ENCODE measurements around the gene VASN. TPM values are rescaled to one million over a fixed set of nuclear protein-coding genes. Genes with fewer than 3 reads are reported as not detected.

The VASN gene
- total RNA-seq (ENCODE audit: unreplicated experiment) = 0.67 TPM
- long read RNA-seq = 0 reads

DNA sequence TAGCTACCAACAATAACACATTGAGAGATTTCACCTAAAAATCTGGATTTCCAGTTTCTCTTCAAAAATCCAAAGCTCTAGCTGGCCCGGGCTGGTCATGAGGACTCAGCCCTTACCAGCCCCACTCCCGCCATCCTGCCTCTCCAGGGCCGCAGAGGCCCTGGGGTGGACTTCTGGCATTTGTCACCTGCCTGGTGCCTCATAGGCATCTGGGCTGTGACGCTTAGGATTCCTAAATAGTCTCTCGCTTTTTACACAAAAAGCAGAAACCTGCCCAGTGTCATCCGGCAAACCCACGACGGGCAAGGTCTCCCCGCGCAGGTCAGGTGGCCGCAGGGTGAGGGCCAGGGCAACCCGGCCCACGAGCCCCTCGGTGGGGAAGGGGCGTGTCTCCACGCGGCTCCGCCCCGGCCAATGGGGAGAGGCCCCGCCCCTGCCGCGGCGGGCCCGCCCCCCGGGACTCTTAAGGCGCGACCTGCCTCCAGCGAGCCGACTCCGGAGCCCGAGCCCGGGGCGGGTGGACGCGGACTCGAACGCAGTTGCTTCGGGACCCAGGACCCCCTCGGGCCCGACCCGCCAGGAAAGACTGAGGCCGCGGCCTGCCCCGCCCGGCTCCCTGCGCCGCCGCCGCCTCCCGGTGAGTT, at the start of gene VASN:
VASN (plus strand) TSS at position 492 of the 644 bp plus-strand sequence. CDS start 9,030 bp downstream, outside the sequence.
- peak; percentile 84 for DNase-seq (ENCODE audit: low spot score)
- Mint-ChIP-seq H3K27ac (ENCODE audit: unreplicated experiment) (no peak within 1 kb of the TSS), H3K4me3 (ENCODE audit: unreplicated experiment) (peak within 1 kb of the TSS; percentile 79), H3K4me1 (ENCODE audit: unreplicated experiment) (peaks cover 8% of the 10 kb centered on the region), H3K27me3 (ENCODE audit: unreplicated experiment) (peaks cover 3% of the 10 kb centered on the region), H3K36me3 (ENCODE audit: low read depth, unreplicated experiment) (no peaks in the 10 kb centered on the region), H3K9me3 (ENCODE audit: unreplicated experiment) (no peaks in the 10 kb centered on the region)
- TF ChIP-seq, protein P1, sequence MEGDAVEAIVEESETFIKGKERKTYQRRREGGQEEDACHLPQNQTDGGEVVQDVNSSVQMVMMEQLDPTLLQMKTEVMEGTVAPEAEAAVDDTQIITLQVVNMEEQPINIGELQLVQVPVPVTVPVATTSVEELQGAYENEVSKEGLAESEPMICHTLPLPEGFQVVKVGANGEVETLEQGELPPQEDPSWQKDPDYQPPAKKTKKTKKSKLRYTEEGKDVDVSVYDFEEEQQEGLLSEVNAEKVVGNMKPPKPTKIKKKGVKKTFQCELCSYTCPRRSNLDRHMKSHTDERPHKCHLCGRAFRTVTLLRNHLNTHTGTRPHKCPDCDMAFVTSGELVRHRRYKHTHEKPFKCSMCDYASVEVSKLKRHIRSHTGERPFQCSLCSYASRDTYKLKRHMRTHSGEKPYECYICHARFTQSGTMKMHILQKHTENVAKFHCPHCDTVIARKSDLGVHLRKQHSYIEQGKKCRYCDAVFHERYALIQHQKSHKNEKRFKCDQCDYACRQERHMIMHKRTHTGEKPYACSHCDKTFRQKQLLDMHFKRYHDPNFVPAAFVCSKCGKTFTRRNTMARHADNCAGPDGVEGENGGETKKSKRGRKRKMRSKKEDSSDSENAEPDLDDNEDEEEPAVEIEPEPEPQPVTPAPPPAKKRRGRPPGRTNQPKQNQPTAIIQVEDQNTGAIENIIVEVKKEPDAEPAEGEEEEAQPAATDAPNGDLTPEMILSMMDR (IDR thresholded peaks at IDR 0.05; ENCODE audit: unreplicated experiment) = no peak

DNA sequence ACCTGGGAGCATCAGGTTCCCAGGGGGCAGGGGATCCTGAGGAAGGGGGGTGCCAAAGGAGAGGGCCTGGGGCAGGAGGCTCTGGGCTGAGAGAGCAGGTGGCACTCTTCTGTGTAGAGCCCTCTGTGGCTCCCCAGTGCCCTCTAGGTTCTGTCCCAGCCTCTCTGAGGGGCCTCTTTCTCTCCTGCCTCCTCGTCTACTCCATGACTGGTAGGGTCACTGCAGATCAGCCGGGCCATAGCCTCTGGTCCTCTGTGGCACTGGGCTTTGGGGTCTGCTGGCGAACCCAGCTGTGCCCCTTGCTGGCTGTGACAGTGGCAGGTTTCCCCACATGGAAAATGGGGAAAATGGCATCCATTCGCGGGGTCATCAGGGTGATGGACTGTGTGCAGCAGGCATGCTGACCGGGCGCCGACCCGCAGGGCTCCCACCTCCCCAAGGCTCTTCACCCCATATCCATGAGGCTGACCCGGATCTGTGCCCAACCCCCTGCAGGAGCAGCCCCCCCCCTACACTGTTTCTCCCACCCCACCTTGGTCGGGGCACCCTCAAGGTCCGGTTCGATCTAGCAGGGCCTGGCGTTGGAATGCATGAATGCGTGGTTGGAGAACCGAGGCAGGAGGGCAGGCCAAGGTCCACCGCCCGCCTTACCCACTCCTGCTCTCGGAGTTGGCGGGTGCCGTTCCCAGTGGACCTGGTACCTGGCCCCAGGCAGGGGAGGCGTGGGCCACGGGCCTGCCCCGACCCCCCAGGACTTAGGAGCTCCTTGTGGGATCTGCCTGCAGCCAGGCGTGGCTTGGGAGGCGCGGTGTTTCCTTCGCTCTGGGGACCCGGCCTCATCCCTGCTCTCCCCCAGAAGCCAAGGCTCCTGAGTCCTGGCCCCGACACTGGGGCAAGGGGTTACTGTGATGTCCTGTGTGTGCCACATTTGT, 49.3 kb upstream of the VASN start:
- TF ChIP-seq, protein P1 (IDR thresholded peaks at IDR 0.05; ENCODE audit: unreplicated experiment) = no peak
- H3K27me3 Mint-ChIP-seq (ENCODE audit: unreplicated experiment) = peaks cover 5% of the 10 kb centered on the region
- H3K36me3 Mint-ChIP-seq (ENCODE audit: low read depth, unreplicated experiment) = no peaks in the 10 kb centered on the region
- H3K27ac Mint-ChIP-seq (ENCODE audit: unreplicated experiment) = no peak overlapping the region
- no peaks in the 10 kb centered on the region for H3K9me3 Mint-ChIP-seq (ENCODE audit: unreplicated experiment)
- DNase-seq (ENCODE audit: low spot score) = no peak
- no peaks in the 10 kb centered on the region for H3K4me1 Mint-ChIP-seq (ENCODE audit: unreplicated experiment)
- no peak overlapping the region for H3K4me3 Mint-ChIP-seq (ENCODE audit: unreplicated experiment)

DNA sequence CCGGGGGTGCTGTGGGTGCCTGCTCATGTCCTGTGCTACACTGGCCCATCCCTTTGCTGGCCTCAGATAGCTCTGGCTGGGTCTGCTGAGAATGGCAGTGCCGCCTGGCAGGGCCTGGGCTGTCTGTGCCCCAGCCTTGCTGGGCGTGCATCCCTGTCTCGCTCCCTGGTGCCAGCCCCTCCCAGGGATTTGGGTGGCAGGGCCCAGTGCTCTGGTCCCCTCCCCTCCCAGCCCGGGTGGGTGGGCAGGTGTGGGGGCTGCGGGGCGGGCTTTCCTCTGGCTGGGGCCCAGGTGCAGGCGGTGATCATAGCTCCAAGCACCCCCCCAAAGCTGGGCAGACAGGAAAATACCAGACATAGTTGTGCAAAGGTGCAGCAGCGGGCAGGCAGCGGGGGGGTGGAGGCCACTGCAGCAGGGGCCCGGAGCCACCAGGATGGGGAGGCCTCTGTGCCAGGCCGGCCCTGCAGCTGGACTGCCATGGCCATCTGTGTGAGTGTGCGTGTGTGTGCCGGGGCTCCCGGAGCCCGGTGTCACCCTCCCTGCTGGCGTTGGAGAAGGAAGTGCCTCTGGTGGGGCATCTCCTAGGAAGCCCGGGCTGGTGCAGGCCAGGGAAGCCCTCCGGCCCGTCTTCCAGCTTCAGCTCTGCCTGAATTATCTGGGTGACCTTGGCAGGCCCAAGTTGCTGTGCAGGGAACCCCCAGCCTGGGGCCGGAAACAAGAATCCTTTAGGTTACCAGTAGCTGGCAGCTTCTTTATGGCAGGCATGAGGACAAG, 48.4 kb upstream of the VASN start:
- DNase-seq (ENCODE audit: low spot score) = peak; percentile 3
- TF ChIP-seq, protein P1 (IDR thresholded peaks at IDR 0.05; ENCODE audit: unreplicated experiment) = no peak
- H3K27ac Mint-ChIP-seq (ENCODE audit: unreplicated experiment) = no peak overlapping the region
- no peaks in the 10 kb centered on the region for H3K36me3 Mint-ChIP-seq (ENCODE audit: low read depth, unreplicated experiment)
- H3K4me3 Mint-ChIP-seq (ENCODE audit: unreplicated experiment) = no peak overlapping the region
- H3K27me3 Mint-ChIP-seq (ENCODE audit: unreplicated experiment) = peaks cover 3% of the 10 kb centered on the region
- H3K4me1 Mint-ChIP-seq (ENCODE audit: unreplicated experiment) = peaks cover under 1% of the 10 kb centered on the region
- no peaks in the 10 kb centered on the region for H3K9me3 Mint-ChIP-seq (ENCODE audit: unreplicated experiment)

DNA sequence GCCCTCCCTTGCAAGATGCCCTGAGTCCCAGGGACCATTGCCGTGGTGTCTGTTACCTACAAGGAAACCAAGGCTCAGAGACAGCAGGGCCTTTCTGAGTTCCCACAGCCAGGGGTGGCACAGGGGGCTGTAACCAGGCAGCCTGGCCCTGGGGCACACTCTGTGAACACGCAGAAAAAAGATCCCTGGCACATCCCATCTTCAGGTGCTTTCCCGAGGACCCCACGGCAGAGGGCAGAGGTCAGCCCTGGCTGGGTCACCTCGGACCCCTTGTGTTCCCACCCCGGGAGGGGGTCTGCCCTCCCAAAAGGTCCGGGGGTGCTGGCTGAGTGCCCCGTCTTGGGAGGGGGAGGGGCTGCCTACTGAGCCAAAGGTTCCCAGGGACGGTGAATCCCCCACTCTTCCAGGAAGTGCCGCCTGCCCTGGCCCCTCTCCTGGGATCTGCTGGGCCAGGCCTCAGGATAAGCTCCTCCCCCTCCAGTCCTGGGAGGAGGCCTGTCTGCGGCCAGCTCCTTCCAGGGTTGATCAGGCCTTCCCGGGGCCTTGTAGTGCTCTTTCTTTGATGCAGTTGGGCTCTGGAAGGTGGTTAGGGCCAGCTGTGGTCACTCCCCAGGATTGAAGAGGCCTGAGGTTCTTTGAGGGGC, 47.7 kb upstream of the VASN start:
- Mint-ChIP-seq H3K4me3 (ENCODE audit: unreplicated experiment) (no peak overlapping the region), H3K9me3 (ENCODE audit: unreplicated experiment) (no peaks in the 10 kb centered on the region), H3K36me3 (ENCODE audit: low read depth, unreplicated experiment) (no peaks in the 10 kb centered on the region), H3K4me1 (ENCODE audit: unreplicated experiment) (peaks cover 3% of the 10 kb centered on the region), H3K27me3 (ENCODE audit: unreplicated experiment) (peaks cover 3% of the 10 kb centered on the region), H3K27ac (ENCODE audit: unreplicated experiment) (no peak overlapping the region)
- peak; percentile 36 for DNase-seq (ENCODE audit: low spot score)
- TF ChIP-seq, protein P1 (IDR thresholded peaks at IDR 0.05; ENCODE audit: unreplicated experiment) = no peak

Data from endothelial cell (in vitro differentiated cells).